Neutrophil (primary cell): Measurements from ENCODE around the gene THBS3.
A peak's percentile ranks its signal among the peaks of the same experiment; 100 is the strongest.

Experiments used
- H3K27ac ChIP-seq: fragments of 200-600 bp; sonication (generic); 2 replicates; pipeline ENCODE4 v1.5.1; 2016; ENCODE audit warnings: mild to moderate bottlenecking, moderate library complexity
- H3K27me3 ChIP-seq: fragments of 200-600 bp; sonication (generic); 2 replicates; pipeline ENCODE4 v1.6.0; 2016; ENCODE audit warnings: mild to moderate bottlenecking
- H3K36me3 ChIP-seq: fragments of 200-600 bp; sonication (generic); 2 replicates; pipeline ENCODE4 v1.5.1; 2017
- H3K4me1 ChIP-seq, 2 experiments: fragments of 200-600 bp in 1 of 2; sonication (generic) in 1 of 2; 1 replicate in 1 of 2; 2 replicates in 1 of 2; pipeline versions ENCODE4 v1.5.1 to v1.6.1; 2013 to 2016; ENCODE audit warnings: low read depth in 1 of 2, low read length in 1 of 2, mild to moderate bottlenecking in 1 of 2, moderate library complexity in 1 of 2; ENCODE audit not compliant: control insufficient read depth in 1 of 2, insufficient read depth in 1 of 2
- H3K4me3 ChIP-seq, 2 experiments: fragments of 200-600 bp in 1 of 2; sonication (generic) in 1 of 2; 1 replicate in 1 of 2; 2 replicates in 1 of 2; pipeline ENCODE4 v1.5.1; 2013 to 2016; ENCODE audit warnings: low read depth in 1 of 2, low read length in 1 of 2, mild to moderate bottlenecking in 1 of 2, moderate library complexity in 1 of 2
- H3K9me3 ChIP-seq: fragments of 200-600 bp; sonication (generic); 2 replicates; pipeline ENCODE4 v1.5.1; 2016
- TF ChIP-seq, protein P1 (sequence below): fragments of 200-600 bp; sonication (generic); IDR thresholded peaks from 2 replicates; pipeline ENCODE4 v1.5.1; 2016; ENCODE audit warnings: antibody characterized with exemption

THBS3 gene

DNA sequence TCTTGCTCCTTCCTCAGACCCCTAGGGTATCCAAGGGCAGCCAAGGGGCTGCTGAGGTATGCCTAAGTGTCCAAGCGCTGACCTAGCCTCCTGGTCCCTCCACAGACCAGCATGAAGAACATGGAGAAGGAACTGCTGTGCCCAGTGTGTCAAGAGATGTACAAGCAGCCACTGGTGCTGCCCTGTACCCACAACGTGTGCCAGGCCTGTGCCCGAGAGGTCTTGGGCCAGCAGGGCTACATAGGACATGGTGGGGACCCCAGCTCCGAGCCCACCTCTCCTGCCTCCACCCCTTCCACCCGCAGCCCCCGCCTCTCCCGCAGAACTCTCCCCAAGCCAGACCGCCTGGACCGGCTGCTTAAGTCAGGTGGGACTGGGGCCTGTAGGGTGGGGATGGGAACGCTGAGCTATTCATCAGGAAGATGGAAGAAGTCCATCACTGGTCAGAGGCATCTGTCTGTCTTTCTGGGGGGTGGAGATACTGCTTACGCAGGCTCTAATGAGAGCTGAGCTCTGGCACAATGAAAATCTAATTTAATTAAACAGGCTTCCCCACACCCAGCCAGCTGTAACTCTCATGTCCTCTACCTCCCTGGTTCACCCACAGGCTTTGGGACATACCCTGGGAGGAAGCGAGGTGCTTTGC lies 32.3 kb downstream of the THBS3 start:
- H3K4me3 ChIP-seq: no peak overlapping the region
- H3K9me3 ChIP-seq: no peaks in the 10 kb centered on the region
- no peaks in the 10 kb centered on the region for H3K36me3 ChIP-seq
- H3K4me1 ChIP-seq: peaks cover 32 to 37% of the 10 kb centered on the region in 2 experiments
- TF ChIP-seq, protein P1, sequence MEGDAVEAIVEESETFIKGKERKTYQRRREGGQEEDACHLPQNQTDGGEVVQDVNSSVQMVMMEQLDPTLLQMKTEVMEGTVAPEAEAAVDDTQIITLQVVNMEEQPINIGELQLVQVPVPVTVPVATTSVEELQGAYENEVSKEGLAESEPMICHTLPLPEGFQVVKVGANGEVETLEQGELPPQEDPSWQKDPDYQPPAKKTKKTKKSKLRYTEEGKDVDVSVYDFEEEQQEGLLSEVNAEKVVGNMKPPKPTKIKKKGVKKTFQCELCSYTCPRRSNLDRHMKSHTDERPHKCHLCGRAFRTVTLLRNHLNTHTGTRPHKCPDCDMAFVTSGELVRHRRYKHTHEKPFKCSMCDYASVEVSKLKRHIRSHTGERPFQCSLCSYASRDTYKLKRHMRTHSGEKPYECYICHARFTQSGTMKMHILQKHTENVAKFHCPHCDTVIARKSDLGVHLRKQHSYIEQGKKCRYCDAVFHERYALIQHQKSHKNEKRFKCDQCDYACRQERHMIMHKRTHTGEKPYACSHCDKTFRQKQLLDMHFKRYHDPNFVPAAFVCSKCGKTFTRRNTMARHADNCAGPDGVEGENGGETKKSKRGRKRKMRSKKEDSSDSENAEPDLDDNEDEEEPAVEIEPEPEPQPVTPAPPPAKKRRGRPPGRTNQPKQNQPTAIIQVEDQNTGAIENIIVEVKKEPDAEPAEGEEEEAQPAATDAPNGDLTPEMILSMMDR: no peak
- peaks cover 19% of the 10 kb centered on the region for H3K27me3 ChIP-seq
- no peak overlapping the region for H3K27ac ChIP-seq

DNA sequence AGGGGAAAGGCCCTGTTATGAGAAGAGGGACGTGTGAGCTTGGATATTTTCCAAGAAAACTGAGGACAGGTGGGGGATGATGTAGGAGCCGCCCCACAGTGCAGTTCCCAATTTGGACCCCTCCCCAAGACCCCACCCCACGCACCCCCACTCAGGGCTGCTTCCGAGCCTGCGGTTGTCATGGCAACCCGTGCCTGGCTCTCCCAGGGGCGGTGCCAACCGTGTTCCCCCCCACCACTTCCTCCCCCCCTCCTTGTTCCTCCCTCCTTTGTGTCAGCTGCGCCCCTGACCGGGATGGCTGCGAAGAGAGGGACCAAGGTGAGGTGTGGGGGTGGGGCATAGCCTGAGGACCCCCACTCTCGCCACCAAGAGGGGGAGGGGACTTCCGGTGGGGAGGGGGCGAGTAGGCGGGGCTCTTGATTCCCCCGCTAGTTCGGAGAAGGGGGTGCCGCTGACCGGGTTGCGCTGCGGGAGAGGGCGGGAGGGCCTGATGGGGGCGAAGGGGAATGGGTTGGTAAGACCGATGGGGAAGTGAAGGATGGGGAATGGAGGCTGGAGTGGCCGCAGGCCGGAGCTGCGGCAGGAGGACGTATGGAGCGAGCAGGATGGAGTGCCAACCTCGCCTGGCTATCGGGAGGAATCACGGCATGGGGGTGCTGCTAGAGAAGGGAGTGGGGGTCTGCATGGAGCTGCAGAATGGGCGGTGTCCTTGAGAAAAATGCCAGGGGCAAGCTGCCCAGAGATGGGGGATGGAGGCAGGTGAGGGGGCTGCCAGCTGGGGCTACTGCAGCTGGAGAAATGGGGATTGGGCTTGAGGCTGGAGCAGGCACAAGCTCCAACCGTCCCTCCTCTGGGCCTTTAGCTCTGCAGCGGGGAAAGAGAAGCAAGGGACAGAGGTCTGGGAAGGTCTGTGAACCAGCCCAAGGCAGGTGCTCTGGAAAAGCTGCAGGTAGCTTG lies 33.1 kb downstream of the THBS3 start:
- H3K4me1 ChIP-seq: peaks cover 32 to 37% of the 10 kb centered on the region in 2 experiments
- H3K36me3 ChIP-seq: peaks cover 2% of the 10 kb centered on the region
- no peak overlapping the region for H3K27ac ChIP-seq
- H3K9me3 ChIP-seq: no peaks in the 10 kb centered on the region
- TF ChIP-seq, protein P1: no peak
- peak overlapping the region; percentile 85 to 87 for H3K4me3 ChIP-seq
- H3K27me3 ChIP-seq: peaks cover 19% of the 10 kb centered on the region

DNA sequence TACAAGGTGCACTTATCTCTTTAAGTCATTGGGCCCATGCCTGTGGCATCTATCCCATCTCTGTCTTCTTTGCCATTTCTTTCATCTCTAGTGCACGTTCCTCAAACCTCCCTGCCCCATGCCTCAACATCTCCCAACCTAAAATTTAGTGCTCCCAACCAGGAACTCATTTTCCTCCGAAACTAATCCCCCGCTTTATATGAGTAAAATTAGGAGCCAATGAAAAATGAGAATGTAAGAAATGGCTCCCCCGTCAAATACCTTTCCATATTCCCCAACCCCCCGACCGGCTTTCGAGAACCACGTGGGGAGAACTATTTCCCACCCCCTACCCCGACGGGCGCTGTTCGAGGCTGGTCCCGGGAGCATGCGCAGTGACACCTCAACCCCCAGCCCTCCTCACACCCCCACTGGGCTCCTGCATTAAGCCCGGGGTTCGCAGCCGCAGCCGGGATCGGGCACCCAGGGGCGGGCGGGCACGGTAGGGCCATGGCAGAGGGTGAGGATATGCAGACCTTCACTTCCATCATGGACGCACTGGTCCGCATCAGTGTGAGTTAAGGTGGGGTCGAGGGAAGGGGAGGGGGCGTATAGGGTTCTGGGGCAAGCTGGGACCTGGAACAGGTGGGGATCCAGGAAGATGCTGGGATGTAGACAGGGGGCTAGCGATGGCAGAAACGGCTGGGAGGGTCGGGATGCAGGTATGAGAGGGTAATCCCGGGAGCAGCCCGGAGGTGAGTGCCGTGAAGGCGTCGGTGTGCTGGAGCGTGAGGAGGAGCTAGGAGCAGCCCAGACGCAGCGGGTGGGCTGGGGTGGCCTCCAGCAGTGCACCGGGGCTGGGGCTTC lies 34.0 kb downstream of the THBS3 start, which contains the start of gene TRIM46:
TRIM46 (plus strand) TSS at position 372 of the 846 bp plus-strand sequence; CDS start at position 490, 118 bp downstream.
- peak within 1 kb of the TSS; percentile 75 for H3K27ac ChIP-seq
- H3K27me3 ChIP-seq: peaks cover 19% of the 10 kb centered on the region
- TF ChIP-seq, protein P1: no peak
- H3K9me3 ChIP-seq: no peaks in the 10 kb centered on the region
- peak within 1 kb of the TSS; percentile 85 to 87 for H3K4me3 ChIP-seq
- peaks cover 11% of the 10 kb centered on the region for H3K36me3 ChIP-seq
- H3K4me1 ChIP-seq: peaks cover 32 to 37% of the 10 kb centered on the region in 2 experiments

DNA sequence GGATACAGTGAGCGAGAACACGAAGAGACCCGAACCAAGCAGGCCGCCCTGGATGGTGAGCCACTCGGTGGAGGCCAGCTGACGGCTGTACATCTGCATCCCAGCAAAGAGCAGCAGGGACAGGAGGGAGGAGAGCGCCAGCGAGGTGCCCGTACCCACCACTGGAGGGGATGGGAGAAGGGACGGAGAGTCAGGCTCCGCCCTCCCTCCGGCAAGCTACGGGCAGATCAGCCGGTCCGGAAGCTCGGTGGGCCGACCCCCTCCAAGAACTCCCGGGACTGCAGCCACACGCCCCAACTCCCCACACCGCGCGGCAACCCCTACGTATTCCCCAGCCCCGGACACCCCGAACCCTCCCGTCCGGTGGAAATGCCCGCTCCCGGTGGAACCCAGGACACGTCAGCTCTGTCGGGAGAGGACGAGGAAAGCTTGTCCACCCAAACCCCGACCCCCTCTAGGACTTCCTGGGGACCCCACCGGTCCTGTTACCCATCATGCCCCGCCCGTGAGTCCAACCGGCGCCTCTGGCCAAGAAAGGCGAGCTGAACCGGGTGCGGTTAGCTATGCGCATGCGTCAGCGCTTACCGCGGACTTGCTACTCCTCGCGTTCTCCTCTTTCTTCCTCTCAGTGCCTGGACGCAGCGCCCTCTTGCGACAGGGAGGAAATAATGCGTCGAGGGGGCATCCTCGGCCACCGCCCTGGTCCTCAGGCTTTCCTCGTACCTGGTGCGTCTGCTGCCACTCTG lies 34.8 kb downstream of the THBS3 start, which contains the start of gene KRTCAP2:
KRTCAP2 (minus strand) TSS at position 573 of the 746 bp plus-strand sequence; CDS start at position 493, 80 bp downstream.
- H3K27me3 ChIP-seq: peaks cover 19% of the 10 kb centered on the region
- no peaks in the 10 kb centered on the region for H3K9me3 ChIP-seq
- TF ChIP-seq, protein P1: peak; percentile 96
- H3K27ac ChIP-seq: peak within 1 kb of the TSS; percentile 75
- H3K4me1 ChIP-seq: peaks cover 33 to 40% of the 10 kb centered on the region in 2 experiments
- H3K36me3 ChIP-seq: peaks cover 12% of the 10 kb centered on the region
- peak within 1 kb of the TSS; percentile 85 to 87 for H3K4me3 ChIP-seq
